Measurements from ENCODE around the gene SPI1.

The SPI1 gene

GRCh38 chr11:47356129-47356997 is 22.0 kb downstream of the SPI1 start:
- no peak for DNase-seq

- DNase-seq = no peak
Observed at GRCh38 chr11:47355283-47356128, 22.8 kb downstream of the SPI1 start.

- DNase-seq = no peak
Observed at GRCh38 chr11:47354913-47355282, 23.4 kb downstream of the SPI1 start.

- no peak for DNase-seq
Observed at GRCh38 chr11:47353978-47354774, 24.2 kb downstream of the SPI1 start.

- DNase-seq = no peak
Observed at GRCh38 chr11:47352556-47352955, 25.8 kb downstream of the SPI1 start, which contains the start of gene MYBPC3. Gene MYBPC3, minus strand, starts transcription at chr11:47352702. Its CDS starts 55 bp downstream, at chr11:47352647.

- no peak for DNase-seq
Observed at GRCh38 chr11:47351156-47352126, 26.9 kb downstream of the SPI1 start.

- no peak for DNase-seq
Observed at GRCh38 chr11:47350315-47350714, 28.0 kb downstream of the SPI1 start.

GRCh38 chr11:47349521-47350095 is 28.7 kb downstream of the SPI1 start:
- no peak for DNase-seq

- no peak for DNase-seq
Observed at GRCh38 chr11:47348859-47349258, 29.5 kb downstream of the SPI1 start.

- DNase-seq = no peak
Observed at GRCh38 chr11:47348131-47348802, 30.1 kb downstream of the SPI1 start.

GRCh38 chr11:47347137-47347536 is 31.2 kb downstream of the SPI1 start:
- no peak for DNase-seq

GRCh38 chr11:47345890-47346563 is 32.3 kb downstream of the SPI1 start:
- no peak for DNase-seq

GRCh38 chr11:47342854-47343253 is 35.5 kb downstream of the SPI1 start:
- DNase-seq = no peak

GRCh38 chr11:47342036-47342803 is 36.1 kb downstream of the SPI1 start:
- DNase-seq = no peak

- no peak for DNase-seq
Observed at GRCh38 chr11:47340980-47341775, 37.2 kb downstream of the SPI1 start.

GRCh38 chr11:47340010-47340409 is 38.3 kb downstream of the SPI1 start:
- no peak for DNase-seq

GRCh38 chr11:47338396-47339241 is 39.7 kb downstream of the SPI1 start:
- DNase-seq = no peak

All from activated CD8-positive, alpha-beta memory T cell treated with anti-CD3 and anti-CD28 coated beads for 24 hours (primary cell).